Measurements from ENCODE around the gene SMIM33. TPM values are rescaled to one million over a fixed set of nuclear protein-coding genes. Genes with fewer than 3 reads are reported as not detected.
"Not testable (repeated sequence)": the region's sequence is repeated elsewhere in the genome, so short reads cannot be mapped to it uniquely, and the experiment has no call there.

The SMIM33 gene
- total RNA-seq, 1 donor from 2014 or later = not detected

DNA sequence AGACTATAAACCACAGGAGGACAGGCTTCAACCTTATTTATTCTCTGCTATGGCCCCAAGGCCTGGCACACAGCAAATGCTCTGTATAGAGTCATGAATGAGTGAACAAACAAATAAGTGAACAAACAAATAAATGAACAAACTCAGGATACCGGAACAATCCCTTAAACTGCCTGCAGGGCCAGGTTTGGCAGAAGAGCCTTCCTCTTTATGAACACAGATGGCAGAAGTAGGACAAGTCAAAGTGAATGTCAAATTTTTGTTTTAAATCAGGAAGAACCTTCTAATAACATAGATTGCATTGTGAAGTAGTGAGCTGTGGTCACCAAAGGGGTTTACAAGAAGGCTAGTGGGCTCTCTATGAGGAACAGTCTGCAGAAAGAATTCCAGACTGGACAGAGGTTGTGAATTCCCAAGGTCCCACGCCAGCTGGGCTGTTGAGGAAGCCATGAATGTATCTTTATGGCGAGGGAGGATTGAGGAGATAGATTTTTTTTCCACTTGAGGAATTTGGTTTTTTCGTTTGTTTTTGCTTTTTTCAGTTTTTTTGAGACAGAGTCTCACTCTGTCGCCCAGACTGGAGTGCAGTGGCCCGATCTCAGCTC lies 42.1 kb downstream of the SMIM33 start:
- peaks cover 5% of the 10 kb centered on the region for H3K9me3 Mint-ChIP-seq
- Histone ChIP-seq H3K27ac (no peak overlapping the region), H4K20me1 (ENCODE audit: low read depth) (no peaks in the 10 kb centered on the region), H3K9ac (no peak overlapping the region), H3K36me3 (no peaks in the 10 kb centered on the region), H3K79me2 (ENCODE audit: low read depth) (no peaks in the 10 kb centered on the region), H3K27me3 (no peaks in the 10 kb centered on the region), H2AFZ (replicated peaks) (no peak overlapping the region), H3K4me3 (no peak overlapping the region), H3K4me1 (no peaks in the 10 kb centered on the region), H3K4me2 (no peak overlapping the region), H3F3A (ENCODE audit: low read depth) (no peaks in the 10 kb centered on the region), H3K9me3 (ENCODE audit: low read depth) (no peaks in the 10 kb centered on the region)
- no peaks in the 10 kb centered on the region for H3K36me3 Mint-ChIP-seq
- no peak for DNase-seq (ENCODE audit: low spot score)
- peak overlapping the region; percentile 86 for H3K27ac Mint-ChIP-seq
- H3K27me3 Mint-ChIP-seq (ENCODE audit: insufficient read depth, low read depth) = peaks cover 5% of the 10 kb centered on the region
- peaks cover 12% of the 10 kb centered on the region for H3K4me1 Mint-ChIP-seq
- H3K4me3 Mint-ChIP-seq = no peak overlapping the region
- TF ChIP-seq EZH2 (IDR thresholded peaks at IDR 0.05) (no peak), EZH2phosphoT487 (IDR thresholded peaks at IDR 0.05) (no peak)
- TF ChIP-seq, protein P1, sequence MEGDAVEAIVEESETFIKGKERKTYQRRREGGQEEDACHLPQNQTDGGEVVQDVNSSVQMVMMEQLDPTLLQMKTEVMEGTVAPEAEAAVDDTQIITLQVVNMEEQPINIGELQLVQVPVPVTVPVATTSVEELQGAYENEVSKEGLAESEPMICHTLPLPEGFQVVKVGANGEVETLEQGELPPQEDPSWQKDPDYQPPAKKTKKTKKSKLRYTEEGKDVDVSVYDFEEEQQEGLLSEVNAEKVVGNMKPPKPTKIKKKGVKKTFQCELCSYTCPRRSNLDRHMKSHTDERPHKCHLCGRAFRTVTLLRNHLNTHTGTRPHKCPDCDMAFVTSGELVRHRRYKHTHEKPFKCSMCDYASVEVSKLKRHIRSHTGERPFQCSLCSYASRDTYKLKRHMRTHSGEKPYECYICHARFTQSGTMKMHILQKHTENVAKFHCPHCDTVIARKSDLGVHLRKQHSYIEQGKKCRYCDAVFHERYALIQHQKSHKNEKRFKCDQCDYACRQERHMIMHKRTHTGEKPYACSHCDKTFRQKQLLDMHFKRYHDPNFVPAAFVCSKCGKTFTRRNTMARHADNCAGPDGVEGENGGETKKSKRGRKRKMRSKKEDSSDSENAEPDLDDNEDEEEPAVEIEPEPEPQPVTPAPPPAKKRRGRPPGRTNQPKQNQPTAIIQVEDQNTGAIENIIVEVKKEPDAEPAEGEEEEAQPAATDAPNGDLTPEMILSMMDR (IDR thresholded peaks at IDR 0.05) = no peak

DNA sequence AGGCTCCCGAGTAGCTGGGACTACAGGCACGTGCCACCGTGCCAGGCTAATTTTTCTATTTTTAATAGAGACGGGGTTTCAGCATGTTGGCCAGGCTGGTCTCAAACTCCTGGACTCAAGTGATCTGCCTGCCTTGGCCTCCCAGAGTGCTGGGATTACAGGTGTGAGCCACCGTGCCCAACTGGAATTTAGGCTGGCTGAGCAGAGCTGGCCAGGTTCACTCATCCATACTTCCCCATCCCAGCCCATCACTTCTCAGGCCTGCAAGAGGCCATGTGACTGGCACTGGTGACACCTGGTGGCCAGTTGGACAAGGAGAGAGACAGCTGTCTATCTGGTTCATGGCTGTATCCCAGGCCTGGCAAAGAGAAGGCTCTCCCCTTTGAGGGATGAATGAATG lies 42.6 kb downstream of the SMIM33 start:
- peak overlapping the region; percentile 81 for H3K27ac Mint-ChIP-seq
- not testable (repeated sequence) for H3F3A ChIP-seq (ENCODE audit: low read depth); H2AFZ ChIP-seq (replicated peaks); H3K9ac ChIP-seq; H3K4me2 ChIP-seq; H3K9me3 ChIP-seq (ENCODE audit: low read depth); H3K36me3 ChIP-seq; H3K79me2 ChIP-seq (ENCODE audit: low read depth); H3K4me1 ChIP-seq; H3K36me3 Mint-ChIP-seq; H3K27me3 Mint-ChIP-seq (ENCODE audit: insufficient read depth, low read depth); H3K27ac ChIP-seq; H3K9me3 Mint-ChIP-seq; H3K4me3 ChIP-seq; H3K27me3 ChIP-seq; H4K20me1 ChIP-seq (ENCODE audit: low read depth)
- DNase-seq (ENCODE audit: low spot score) = peak; percentile 89
- peaks cover 16% of the 10 kb centered on the region for H3K4me1 Mint-ChIP-seq
- TF ChIP-seq, protein P1 (IDR thresholded peaks at IDR 0.05) = peak; percentile 81
- H3K4me3 Mint-ChIP-seq = peak overlapping the region; percentile 53

DNA sequence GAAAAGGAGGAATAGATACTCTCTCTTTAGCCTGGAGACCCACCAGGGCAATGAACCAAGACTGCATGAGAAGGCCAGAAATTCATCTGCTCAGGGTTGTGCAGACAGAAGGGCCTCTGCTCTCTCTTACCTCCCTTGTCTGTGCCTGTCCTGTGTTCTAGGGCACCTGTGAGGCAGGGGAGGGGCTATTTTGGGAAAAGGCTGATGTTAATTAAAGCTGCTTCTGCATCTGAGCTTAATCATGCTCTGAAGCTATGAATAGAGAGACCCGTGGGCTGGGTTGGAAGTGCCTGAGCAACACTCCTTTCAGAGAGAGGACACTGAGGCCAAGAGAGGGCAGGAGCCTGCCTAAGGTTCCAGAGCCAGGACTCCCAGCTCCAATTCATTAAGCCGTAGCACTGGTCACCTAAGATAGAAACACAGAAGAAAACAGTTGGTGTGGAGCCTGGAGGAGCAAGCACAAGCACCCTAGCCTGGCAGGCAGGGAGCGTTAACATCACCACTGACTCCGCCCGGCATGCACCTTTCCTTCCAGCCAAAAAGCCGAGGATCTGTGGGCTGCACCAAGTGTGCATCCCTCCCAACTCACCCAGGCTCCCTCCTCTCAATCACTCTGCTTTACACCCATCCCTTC lies 43.2 kb downstream of the SMIM33 start:
- H3K27me3 ChIP-seq = no peaks in the 10 kb centered on the region
- H3K36me3 ChIP-seq = no peaks in the 10 kb centered on the region
- H3K4me1 ChIP-seq = no peaks in the 10 kb centered on the region
- peak overlapping the region; percentile 81 for H3K27ac Mint-ChIP-seq
- H3K27ac ChIP-seq = no peak overlapping the region
- peaks cover 21% of the 10 kb centered on the region for H3K4me1 Mint-ChIP-seq
- H3F3A ChIP-seq (ENCODE audit: low read depth) = peaks cover 10% of the 10 kb centered on the region
- no peak overlapping the region for H3K9ac ChIP-seq
- H3K4me2 ChIP-seq = no peak overlapping the region
- H3K79me2 ChIP-seq (ENCODE audit: low read depth) = no peaks in the 10 kb centered on the region
- peak overlapping the region; percentile 53 for H3K4me3 Mint-ChIP-seq
- no peak overlapping the region for H2AFZ ChIP-seq (replicated peaks)
- no peak overlapping the region for H3K4me3 ChIP-seq
- DNase-seq (ENCODE audit: low spot score) = no peak
- H3K9me3 ChIP-seq (ENCODE audit: low read depth) = no peaks in the 10 kb centered on the region
- no peaks in the 10 kb centered on the region for H3K36me3 Mint-ChIP-seq
- H4K20me1 ChIP-seq (ENCODE audit: low read depth) = no peaks in the 10 kb centered on the region
- TF ChIP-seq, protein P1 (IDR thresholded peaks at IDR 0.05) = no peak
- H3K27me3 Mint-ChIP-seq (ENCODE audit: insufficient read depth, low read depth) = peaks cover 5% of the 10 kb centered on the region
- H3K9me3 Mint-ChIP-seq = peaks cover 5% of the 10 kb centered on the region
